GM23248 (cell line): ENCODE data around the gene FBXO8.

Source experiments
- EZH2 ChIP-seq: fragments of 200-600 bp; sonication (generic); IDR thresholded peaks from 2 replicates; pipeline ENCODE4 v1.6.1; 2018; ENCODE audit warnings: antibody characterized with exemption, mild to moderate bottlenecking; ENCODE audit not compliant: insufficient read depth, poor library complexity, severe bottlenecking
- EZH2phosphoT487 ChIP-seq: fragments of 200-600 bp; sonication (generic); IDR thresholded peaks from 2 replicates; pipeline ENCODE4 v1.6.1; 2018; ENCODE audit warnings: antibody characterized with exemption, moderate library complexity, mild to moderate bottlenecking, low read depth; ENCODE audit not compliant: insufficient read depth

DNA sequence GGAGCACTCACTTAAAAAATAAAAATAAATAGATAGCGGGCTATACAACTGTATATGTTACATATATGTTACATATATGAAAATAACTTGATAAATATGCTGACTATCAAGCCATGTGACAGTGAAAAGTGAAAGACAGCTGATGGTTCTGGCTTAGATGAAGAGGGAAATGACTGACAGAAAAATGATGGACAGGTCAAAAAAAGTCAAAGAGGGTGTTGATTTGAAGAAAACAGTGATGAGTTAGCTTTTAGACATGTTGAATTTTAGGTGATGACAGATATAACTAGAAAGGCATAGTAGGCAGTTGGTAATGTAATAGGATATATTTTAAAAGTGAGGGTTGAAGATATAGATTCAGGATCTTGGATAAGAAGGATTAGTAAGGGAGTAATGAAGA lies 37.8 kb downstream of the FBXO8 start:
- TF ChIP-seq EZH2phosphoT487 (no peak), EZH2 (no peak)
